Ovary (tissue), 3 donors: ENCODE results near the gene CDK5R2.

Experiments used
- CTCF ChIP-seq, 3 donors: fragments of 450-650 bp in 2 of 3; fragments of 200-600 bp in 1 of 3; IDR thresholded peaks; one replicate each; pipeline versions ENCODE4 v1.5.1 to v1.8.0; 2016 to 2022; ENCODE audit warnings: antibody characterized with exemption in 3 of 3, mild to moderate bottlenecking in 1 of 3
- EP300 ChIP-seq: sonication (generic); formaldehyde crosslinking; IDR thresholded peaks from one replicate; pipeline ENCODE4 v1.6.1; 2017; ENCODE audit warnings: antibody characterized with exemption
- POLR2A ChIP-seq: fragments of 450-650 bp; IDR thresholded peaks from one replicate; pipeline ENCODE4 v1.6.1; 2017; ENCODE audit warnings: antibody characterized with exemption, mild to moderate bottlenecking, moderate library complexity
- donor health status: DM: no; HTN: no; CAD: no.

- TF ChIP-seq CTCF (IDR thresholded peaks at IDR 0.05): no peak
- no peak for TF ChIP-seq EP300
- no peak for TF ChIP-seq POLR2A
Measured at GRCh38 chr2:218982586-218983262, 23.3 kb downstream of the CDK5R2 start.
